ENCODE measurements around the gene MAP2K5. TPM values are rescaled to one million over a fixed set of nuclear protein-coding genes. Genes with fewer than 3 reads are reported as not detected.

Gene MAP2K5
- total and polyA plus RNA-seq, 9 of the 15 experiments (the other 6 are each of a cell fraction or from before 2014, with no cell fraction given) = 0.41 to 16.5 (median 7.5) TPM

DNA sequence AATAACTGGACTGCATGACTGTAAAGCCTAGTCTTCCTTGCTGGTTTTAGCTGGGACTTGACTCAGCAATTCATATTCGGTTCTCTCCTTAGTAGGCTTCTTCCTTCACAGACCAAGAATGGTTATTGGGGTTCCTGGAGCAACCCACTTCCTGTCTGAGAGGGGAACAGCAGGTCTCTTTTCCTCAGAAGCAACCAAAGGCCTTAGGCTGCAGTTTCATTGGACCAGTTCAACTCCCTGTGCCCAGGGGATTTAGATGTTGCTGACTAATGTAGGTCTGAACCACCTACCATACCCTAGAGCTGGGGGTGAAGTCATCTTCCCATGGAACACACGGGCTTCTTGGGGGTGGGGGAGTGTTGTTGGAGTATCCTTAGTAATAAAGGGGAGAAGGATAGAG is 198.8 kb downstream of the MAP2K5 start:
- BruUV-seq (replicated peaks) = no TSS peak
- Histone ChIP-seq H3K4me2 (ENCODE audit: insufficient read depth, low read length) (no peak overlapping the region), H3K4me1 (replicated peaks in 1 of 2; ENCODE audit: control insufficient read depth in 2 of 2, insufficient read depth in 2 of 2, low read length in 2 of 2) (no peaks in the 10 kb centered on the region; a peak in 3 of 5 replicates), H3K79me2 (ENCODE audit: control insufficient read depth, insufficient read depth, low read length) (no peaks in the 10 kb centered on the region), H4K20me1 (replicated peaks; ENCODE audit: control insufficient read depth, insufficient read depth, low read length) (no peaks in the 10 kb centered on the region), H3K36me3 (ENCODE audit: control insufficient read depth, insufficient read depth, low read length) (no peaks in the 10 kb centered on the region), H3K4me3 (no peak overlapping the region), H3K9ac (ENCODE audit: insufficient read depth in 1 of 2, low read depth in 2 of 2, low read length in 2 of 2) (no peak overlapping the region), H3K27ac (ENCODE audit: extremely low read depth, low read depth, low read length) (no peak overlapping the region), H3K9me1 (ENCODE audit: control insufficient read depth, insufficient read depth, low read length) (no peaks in the 10 kb centered on the region), H2AFZ (ENCODE audit: low read depth, low read length) (no peak overlapping the region), H3K27me3 (ENCODE audit: control insufficient read depth in 2 of 2, insufficient read depth in 2 of 2, low read length in 2 of 2) (no peaks in the 10 kb centered on the region), H3K9me3 (replicated peaks; ENCODE audit: control insufficient read depth, insufficient read depth, low read depth, low read length) (no peaks in the 10 kb centered on the region)
- ChIA-PET CTCF (ENCODE audit: low intra/inter-chr PET ratio) (no interaction called here), POLR2A (interaction anchor here (0.6 kb wide), 1 partner anchor 9 kb away, joined by 3 read pairs; no protein-coding TSS in a partner anchor)
- FAIRE-seq (no peak), DNase-seq (ENCODE audit: extremely low read depth in 1 of 4, low spot score in 3 of 4) (no peak), ATAC-seq (no peak)
- intact Hi-C loops (cut with micrococcal nuclease) = no loop called here
- 8% methylated on average over 2 of the region's 2 CpGs for WGBS (ENCODE audit: insufficient coverage, low coverage, missing lambda C conversion rate)
- in situ Hi-C loops (cut with MboI) = no loop called here
- no peak for TF ChIP-seq CHD4 (IDR thresholded peaks at IDR 0.05; ENCODE audit: insufficient read depth, insufficient replicate concordance, low read depth, low read length, poor library complexity, severe bottlenecking)
- TF ChIP-seq C11orf30 (IDR thresholded peaks at IDR 0.05; ENCODE audit: low read depth) = 0 out of 2 replicates have a peak, but pooled peaks have one; percentile 21

DNA sequence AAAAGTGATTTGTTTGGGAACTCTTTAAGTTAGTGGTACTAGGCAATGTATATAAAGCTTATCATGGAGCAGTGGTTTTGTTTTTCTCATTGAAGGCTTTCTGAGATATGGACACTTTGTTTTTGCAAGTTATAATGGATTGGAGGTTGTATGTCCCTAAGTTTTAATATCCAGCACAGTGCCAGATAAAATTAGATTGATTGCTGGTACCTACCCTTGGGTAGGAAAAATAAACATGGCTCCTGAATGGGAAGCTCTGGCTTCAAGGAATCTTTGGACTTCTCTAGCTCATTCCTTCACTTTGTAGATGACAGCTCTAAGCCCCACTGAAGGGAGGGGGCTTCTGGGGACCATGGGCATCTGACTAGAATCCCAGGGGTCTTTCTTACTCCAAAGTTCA is 201.1 kb downstream of the MAP2K5 start:
- BruUV-seq (replicated peaks) = no TSS peak
- H3K27ac ChIP-seq (ENCODE audit: extremely low read depth, low read depth, low read length) = no peak overlapping the region
- ATAC-seq = no peak
- in situ Hi-C loops (cut with MboI) (no loop called here), intact Hi-C loops (cut with micrococcal nuclease) (no loop called here)
- POLR2A ChIA-PET = interaction anchor here (0.8 to 1.5 kb wide), 4 partner anchors 11 to 63 kb away, joined by 3 to 8 read pairs (median 4); no protein-coding TSS in a partner anchor
- no peak for FAIRE-seq
- no peak overlapping the region for H3K4me3 ChIP-seq
- TF ChIP-seq HNRNPLL (IDR thresholded peaks at IDR 0.05; ENCODE audit: low read depth, low read length, poor library complexity, severe bottlenecking) = no peak
- TF ChIP-seq ZNF77 (CRISPR knock-in tag; IDR thresholded peaks at IDR 0.05) = no peak
- TF ChIP-seq ILK (tag; IDR thresholded peaks at IDR 0.05; ENCODE audit: borderline replicate concordance, low read depth) = no peak
- no peak for TF ChIP-seq ELF1 (tag; IDR thresholded peaks at IDR 0.05)
- TF ChIP-seq MECOM (CRISPR knock-in tag; IDR thresholded peaks at IDR 0.05) = no peak
- no peak for TF ChIP-seq MCM5 (IDR thresholded peaks at IDR 0.05; ENCODE audit: low read depth)
- TF ChIP-seq ESRRA (IDR thresholded peaks at IDR 0.05; ENCODE audit: borderline replicate concordance, low read depth) = no peak
- no peak for TF ChIP-seq MED1 (CRISPR knock-in tag; IDR thresholded peaks at IDR 0.05; ENCODE audit: borderline replicate concordance)
- no peak for TF ChIP-seq NFIX (CRISPR knock-in tag; IDR thresholded peaks at IDR 0.05; ENCODE audit: low read depth)
- TF ChIP-seq, protein P1, sequence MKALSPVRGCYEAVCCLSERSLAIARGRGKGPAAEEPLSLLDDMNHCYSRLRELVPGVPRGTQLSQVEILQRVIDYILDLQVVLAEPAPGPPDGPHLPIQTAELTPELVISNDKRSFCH (CRISPR knock-in tag; IDR thresholded peaks at IDR 0.05) = no peak
- TF ChIP-seq, protein P1 (tag; IDR thresholded peaks at IDR 0.05) = no peak
- no peak for TF ChIP-seq ZNF507 (tag; conservative IDR thresholded peaks at IDR 0.05)
- TF ChIP-seq CHD4 (IDR thresholded peaks at IDR 0.05; ENCODE audit: insufficient read depth, insufficient replicate concordance, low read depth, low read length, poor library complexity, severe bottlenecking) = no peak
- no peak for TF ChIP-seq PURB (CRISPR knock-in tag; IDR thresholded peaks at IDR 0.05; ENCODE audit: low read depth)
- no peak for DNase-seq (ENCODE audit: extremely low read depth in 1 of 4, low spot score in 3 of 4)
- CTCF ChIA-PET (ENCODE audit: low intra/inter-chr PET ratio) = no interaction called here
- no peaks in the 10 kb centered on the region; a peak in 3 of 5 replicates for H3K4me1 ChIP-seq (replicated peaks in 1 of 2; ENCODE audit: control insufficient read depth in 2 of 2, insufficient read depth in 2 of 2, low read length in 2 of 2)
- H3K9me3 ChIP-seq (replicated peaks; ENCODE audit: control insufficient read depth, insufficient read depth, low read depth, low read length) = no peaks in the 10 kb centered on the region
- H4K20me1 ChIP-seq (replicated peaks; ENCODE audit: control insufficient read depth, insufficient read depth, low read length) = no peaks in the 10 kb centered on the region
- no peaks in the 10 kb centered on the region for H3K36me3 ChIP-seq (ENCODE audit: control insufficient read depth, insufficient read depth, low read length)
- H3K9me1 ChIP-seq (ENCODE audit: control insufficient read depth, insufficient read depth, low read length) = no peaks in the 10 kb centered on the region
- no peak overlapping the region for H3K9ac ChIP-seq (ENCODE audit: insufficient read depth in 1 of 2, low read depth in 2 of 2, low read length in 2 of 2)
- no peaks in the 10 kb centered on the region for H3K27me3 ChIP-seq (ENCODE audit: control insufficient read depth in 2 of 2, insufficient read depth in 2 of 2, low read length in 2 of 2)
- H3K79me2 ChIP-seq (ENCODE audit: control insufficient read depth, insufficient read depth, low read length) = no peaks in the 10 kb centered on the region
- no peak overlapping the region for H3K4me2 ChIP-seq (ENCODE audit: insufficient read depth, low read length)
- H2AFZ ChIP-seq (ENCODE audit: low read depth, low read length) = no peak overlapping the region
